Neuronal stem cell (in vitro differentiated cells): ENCODE measurements around the gene ANXA6.
A peak's percentile ranks its signal among the peaks of the same experiment; 100 is the strongest.
"Not testable (repeated sequence)": the region's sequence is repeated elsewhere in the genome, so short reads cannot be mapped to it uniquely, and the experiment has no call there.

Experiments
- DNase-seq: peaks from one replicate; pipeline ENCODE4 v3.0.0-alpha.2; 2013; ENCODE audit warnings: low spot score
- H2AFZ ChIP-seq: one replicate; pipeline ENCODE4 v1.6.1; 2013; ENCODE audit warnings: mild to moderate bottlenecking, low read length, inconsistent platforms
- H2AK5ac ChIP-seq: 2 replicates; pipeline ENCODE4 v1.6.1; 2013; ENCODE audit warnings: low read depth, mild to moderate bottlenecking, inconsistent platforms, low read length, moderate library complexity, mixed read lengths
- H2BK120ac ChIP-seq: 2 replicates; pipeline ENCODE4 v1.6.1; 2013; ENCODE audit warnings: low read depth, mild to moderate bottlenecking, inconsistent platforms, low read length, moderate library complexity, mixed read lengths
- H2BK12ac ChIP-seq: one replicate; pipeline ENCODE4 v1.6.1; 2013; ENCODE audit warnings: low read length, inconsistent platforms
- H2BK15ac ChIP-seq: 2 replicates; pipeline ENCODE4 v1.6.1; 2013; ENCODE audit warnings: mild to moderate bottlenecking, low read length, inconsistent platforms, mixed read lengths
- H2BK5ac ChIP-seq: one replicate; pipeline ENCODE4 v1.6.1; 2013; ENCODE audit warnings: inconsistent platforms, mild to moderate bottlenecking, low read length, moderate library complexity
- H3K14ac ChIP-seq: one replicate; pipeline ENCODE4 v1.6.1; 2013; ENCODE audit warnings: low read length, inconsistent platforms
- H3K18ac ChIP-seq: 2 replicates; pipeline ENCODE4 v1.6.1; 2013; ENCODE audit warnings: low read length, inconsistent platforms
- H3K23ac ChIP-seq: 2 replicates; pipeline ENCODE4 v1.6.1; 2013; ENCODE audit warnings: low read depth, mild to moderate bottlenecking, mixed read lengths, low read length, inconsistent platforms; ENCODE audit not compliant: poor library complexity
- H3K27ac ChIP-seq: replicated peaks from 3 replicates; pipeline ENCODE4 v1.5.1; 2013; ENCODE audit warnings: low read length, inconsistent platforms
- H3K27me3 ChIP-seq, 3 experiments: 2 replicates each; pipeline ENCODE4 v1.6.1; 2013; ENCODE audit warnings: low read length in 3 of 3, mild to moderate bottlenecking in 2 of 3, inconsistent platforms in 1 of 3, low read depth in 1 of 3, mixed read lengths in 1 of 3, moderate library complexity in 1 of 3; ENCODE audit not compliant: control insufficient read depth in 3 of 3, insufficient read depth in 3 of 3
- H3K36me3 ChIP-seq, 2 donors: replicated peaks in 1 of 2; 2 replicates each; pipeline ENCODE4 v1.6.1; 2013; ENCODE audit warnings: low read length in 2 of 2; ENCODE audit not compliant: control insufficient read depth in 2 of 2, insufficient read depth in 2 of 2
- H3K4ac ChIP-seq: 2 replicates; pipeline ENCODE4 v1.6.1; 2013; ENCODE audit warnings: inconsistent platforms, mild to moderate bottlenecking, low read length, moderate library complexity
- H3K4me1 ChIP-seq, 2 donors: 1 replicate in 1 of 2; 2 replicates in 1 of 2; pipeline ENCODE4 v1.6.1; 2013; ENCODE audit warnings: low read length in 2 of 2, low read depth in 1 of 2; ENCODE audit not compliant: control insufficient read depth in 2 of 2, insufficient read depth in 1 of 2
- H3K4me2 ChIP-seq: one replicate; pipeline ENCODE4 v1.6.1; 2013; ENCODE audit warnings: mild to moderate bottlenecking, low read length, inconsistent platforms; ENCODE audit not compliant: insufficient read depth, poor library complexity, severe bottlenecking
- H3K4me3 ChIP-seq, 2 donors: 2 replicates each; pipeline ENCODE4 v1.5.1; 2013; ENCODE audit warnings: low read length in 2 of 2, mild to moderate bottlenecking in 2 of 2, inconsistent platforms in 1 of 2, moderate library complexity in 1 of 2
- H3K79me1 ChIP-seq: one replicate; pipeline ENCODE4 v1.6.1; 2013; ENCODE audit warnings: low read depth, mild to moderate bottlenecking, inconsistent platforms, low read length, moderate library complexity
- H3K9ac ChIP-seq: one replicate; pipeline ENCODE4 v1.6.1; 2013; ENCODE audit warnings: mild to moderate bottlenecking, low read depth, low read length, inconsistent platforms; ENCODE audit not compliant: poor library complexity
- H3K9me3 ChIP-seq, 2 donors: replicated peaks in 1 of 2; 2 replicates each; pipeline versions ENCODE3 to v1.6.1; 2013; ENCODE audit warnings: low read length in 2 of 2, mild to moderate bottlenecking in 2 of 2, inconsistent platforms in 1 of 2, low read depth in 1 of 2, mixed read lengths in 1 of 2, moderate library complexity in 1 of 2; ENCODE audit not compliant: control insufficient read depth in 2 of 2, insufficient read depth in 1 of 2
- H4K8ac ChIP-seq: one replicate; pipeline ENCODE4 v1.6.1; 2013; ENCODE audit warnings: low read depth, mild to moderate bottlenecking, inconsistent platforms, low read length, moderate library complexity
- H4K91ac ChIP-seq: one replicate; pipeline ENCODE4 v1.6.1; 2013; ENCODE audit warnings: low read length, low read depth, mild to moderate bottlenecking, inconsistent platforms; ENCODE audit not compliant: poor library complexity
- WGBS, 2 donors: extraction: QIAGEN DNeasy Blood & Tissue Kit; methylation state at CpG; one replicate each; pipeline ENCODE4 v1.1.7; 2013; ENCODE audit warnings: missing lambda C conversion rate in 2 of 2, mixed read lengths in 1 of 2; ENCODE audit not compliant: insufficient read length in 2 of 2, insufficient replicate concordance in 1 of 2; ENCODE audit errors: extremely low coverage in 2 of 2; 5-methylcytosine and 5-hydroxymethylcytosine counted together

ANXA6 gene

GRCh38 chr5:151200913-151201595, 43.5 kb upstream of the ANXA6 start:
- no peak overlapping the region for H3K4ac ChIP-seq
- H3K79me1 ChIP-seq = no peaks in the 10 kb centered on the region
- no peak for DNase-seq
- WGBS, 2 donors = no CpG with 5 or more reads among the region's 6 CpGs
- H3K9ac ChIP-seq = no peak overlapping the region
- H3K18ac ChIP-seq = no peak overlapping the region
- no peak overlapping the region for H3K14ac ChIP-seq
- H3K27me3 ChIP-seq = no peaks in the 10 kb centered on the region
- no peak overlapping the region for H2BK15ac ChIP-seq
- no peak overlapping the region for H2BK120ac ChIP-seq
- H3K4me1 ChIP-seq = no peaks in the 10 kb centered on the region
- H3K4me3 ChIP-seq = no peak overlapping the region
- no peak overlapping the region for H3K27ac ChIP-seq
- no peak overlapping the region for H2BK5ac ChIP-seq
- peak overlapping the region; percentile 30 for H4K8ac ChIP-seq
- no peak overlapping the region for H2AK5ac ChIP-seq
- H4K91ac ChIP-seq = no peak overlapping the region
- no peaks in the 10 kb centered on the region for H3K36me3 ChIP-seq
- no peak overlapping the region for H3K4me2 ChIP-seq
- no peak overlapping the region for H2BK12ac ChIP-seq
- H2AFZ ChIP-seq = no peak overlapping the region
- no peak overlapping the region for H3K23ac ChIP-seq
- H3K9me3 ChIP-seq = no peaks in the 10 kb centered on the region

DNA sequence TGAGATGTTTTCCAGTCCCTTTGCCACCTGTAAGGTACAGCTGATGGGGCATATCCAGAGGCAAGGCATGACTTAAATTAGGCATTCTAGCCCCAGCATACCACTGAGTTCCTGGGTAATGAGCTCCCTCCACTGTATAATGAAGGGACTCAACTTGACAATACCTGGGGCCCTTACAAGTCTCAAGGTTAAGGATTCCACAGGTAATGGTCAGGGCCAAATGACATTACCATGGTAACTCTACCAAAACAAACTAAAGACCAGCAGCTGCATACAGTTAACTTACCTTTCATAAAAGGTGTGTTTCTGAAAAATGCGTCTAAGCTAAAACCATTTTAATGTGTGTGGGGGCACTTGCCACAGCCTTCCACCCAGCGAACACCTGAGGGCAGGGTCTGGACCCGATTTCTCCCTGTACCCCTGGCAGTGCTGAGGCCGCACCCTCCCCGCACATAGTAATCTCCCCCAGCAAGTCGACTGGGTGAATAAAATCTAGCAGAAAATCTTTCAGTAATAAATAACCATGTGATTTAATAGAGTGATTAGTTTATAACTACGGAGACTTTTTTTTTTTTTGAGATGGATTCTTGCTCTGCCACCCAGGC, 42.1 kb upstream of the ANXA6 start:
- H3K9me3 ChIP-seq = no peaks in the 10 kb centered on the region
- H2AK5ac ChIP-seq = no peak overlapping the region
- no peak overlapping the region for H2BK15ac ChIP-seq
- H3K14ac ChIP-seq = no peak overlapping the region
- H3K4ac ChIP-seq = no peak overlapping the region
- H3K79me1 ChIP-seq = no peaks in the 10 kb centered on the region
- no peak overlapping the region for H3K27ac ChIP-seq
- no peaks in the 10 kb centered on the region for H3K4me1 ChIP-seq
- H3K36me3 ChIP-seq = no peaks in the 10 kb centered on the region
- no CpG with 5 or more reads among the region's 7 CpGs for WGBS, 2 donors
- no peak overlapping the region for H2AFZ ChIP-seq
- no peak overlapping the region for H3K4me3 ChIP-seq
- no peaks in the 10 kb centered on the region for H3K27me3 ChIP-seq
- no peak overlapping the region for H2BK12ac ChIP-seq
- no peak overlapping the region for H4K91ac ChIP-seq
- no peak for DNase-seq
- no peak overlapping the region for H3K4me2 ChIP-seq
- H3K9ac ChIP-seq = no peak overlapping the region
- H4K8ac ChIP-seq = no peak overlapping the region
- H2BK5ac ChIP-seq = no peak overlapping the region
- H2BK120ac ChIP-seq = no peak overlapping the region
- H3K18ac ChIP-seq = no peak overlapping the region
- no peak overlapping the region for H3K23ac ChIP-seq

- H3K36me3 ChIP-seq = no peaks in the 10 kb centered on the region
- no peak overlapping the region for H2BK15ac ChIP-seq
- peak overlapping the region; percentile 50 for H3K9ac ChIP-seq
- no peak overlapping the region for H2BK5ac ChIP-seq
- H3K18ac ChIP-seq = peak overlapping the region; percentile 27
- H3K27ac ChIP-seq = no peak overlapping the region
- no peak overlapping the region for H2BK12ac ChIP-seq
- peak overlapping the region; percentile 81 for H2BK120ac ChIP-seq
- no peak for DNase-seq
- H3K9me3 ChIP-seq = no peaks in the 10 kb centered on the region
- no peak overlapping the region for H3K4me3 ChIP-seq
- no peaks in the 10 kb centered on the region for H3K79me1 ChIP-seq
- H4K8ac ChIP-seq = no peak overlapping the region
- H3K4me2 ChIP-seq = no peak overlapping the region
- WGBS, 2 donors = no CpG with 5 or more reads among the region's 5 CpGs
- peak overlapping the region; percentile 63 for H2AK5ac ChIP-seq
- no peak overlapping the region for H3K23ac ChIP-seq
- H3K4ac ChIP-seq = no peak overlapping the region
- H3K14ac ChIP-seq = no peak overlapping the region
- H2AFZ ChIP-seq = no peak overlapping the region
- H4K91ac ChIP-seq = no peak overlapping the region
- no peaks in the 10 kb centered on the region for H3K27me3 ChIP-seq
- no peaks in the 10 kb centered on the region for H3K4me1 ChIP-seq
Measured at GRCh38 chr5:151198861-151199260, 41.3 kb upstream of the ANXA6 start.

DNA sequence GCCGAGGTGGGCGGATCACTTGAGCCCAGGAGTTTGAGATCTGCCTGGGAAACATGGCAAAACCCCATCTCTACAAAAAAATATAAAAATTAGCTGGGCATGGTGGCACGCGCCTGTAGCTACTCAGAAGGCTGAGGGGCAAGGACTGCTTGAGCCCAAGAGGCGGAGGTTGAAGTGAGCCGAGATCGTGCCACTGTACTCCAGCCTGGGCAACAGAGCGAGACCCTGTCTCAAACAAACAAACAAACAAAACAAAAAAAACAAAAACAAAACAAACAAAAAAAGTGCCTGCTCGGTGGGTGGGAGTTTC, 39.7 kb upstream of the ANXA6 start:
- not testable (repeated sequence) for H3K27ac ChIP-seq, H3K18ac ChIP-seq, H3K36me3 ChIP-seq, H3K79me1 ChIP-seq, DNase-seq, H4K8ac ChIP-seq, H3K9ac ChIP-seq, H3K9me3 ChIP-seq, H3K27me3 ChIP-seq, H2BK12ac ChIP-seq, H2AK5ac ChIP-seq, H2BK5ac ChIP-seq, H3K4me1 ChIP-seq, H3K14ac ChIP-seq, H3K4me3 ChIP-seq, H2BK120ac ChIP-seq, H3K23ac ChIP-seq, H4K91ac ChIP-seq, H3K4me2 ChIP-seq, H2AFZ ChIP-seq, H3K4ac ChIP-seq, H2BK15ac ChIP-seq
- WGBS, 2 donors = no CpG with 5 or more reads among the region's 9 CpGs
